Thyroid gland (tissue), 4 donors: Measurements from ENCODE around the gene CTSS. TPM values are rescaled to one million over a fixed set of nuclear protein-coding genes. Genes with fewer than 3 reads are reported as not detected.

Source experiments
- DNase-seq, 2 donors: peaks; one replicate each; pipeline ENCODE4 v3.0.0-alpha.2; 2019
- H3K27ac ChIP-seq, 3 donors: fragments of 200-600 bp; sonication (generic); 1 replicate in 2 of 3; 2 replicates in 1 of 3; pipeline ENCODE4 v1.5.1; 2016 to 2019; ENCODE audit warnings: mild to moderate bottlenecking in 1 of 3, moderate library complexity in 1 of 3
- H3K27me3 ChIP-seq: fragments of 200-600 bp; sonication (generic); one replicate; pipeline ENCODE4 v1.5.1; 2019
- H3K36me3 ChIP-seq, 2 donors: fragments of 200-600 bp; sonication (generic); one replicate each; pipeline ENCODE4 v1.5.1; 2016 to 2019
- H3K4me1 ChIP-seq, 2 donors: fragments of 200-600 bp; sonication (generic); one replicate each; pipeline ENCODE4 v1.5.1; 2017 to 2019
- H3K4me3 ChIP-seq, 3 donors: fragments of 200-600 bp; sonication (generic); replicated peaks in 1 of 3; 1 replicate in 2 of 3; 2 replicates in 1 of 3; pipeline ENCODE4 v1.5.1; 2016; ENCODE audit warnings: mild to moderate bottlenecking in 1 of 3
- H3K9me3 ChIP-seq: fragments of 200-600 bp; sonication (generic); one replicate; pipeline ENCODE4 v1.5.1; 2017
- POLR2A ChIP-seq, 2 donors: fragments of 450-650 bp; IDR thresholded peaks; one replicate each; pipeline ENCODE4 v1.6.1; 2017; ENCODE audit warnings: antibody characterized with exemption in 2 of 2, mild to moderate bottlenecking in 2 of 2, moderate library complexity in 1 of 2
- WGBS, 2 donors: methylation state at CpG; one replicate each; pipeline ENCODE4 v1.1.5; 2017; 5-methylcytosine and 5-hydroxymethylcytosine counted together
- intact Hi-C: fragments of 100-400 bp; cut with DNase I; formaldehyde crosslinking; loops from one replicate; pipeline ENCODE4 v1.15.1; 2023
- total RNA-seq, 4 donors: library from RNA; depleted of rRNA; stranded (reverse); fragments of >200 nt; gene quantifications; one replicate each; pipeline ENCODE4 v1.2.3, GENCODE V29; 2016
- TF ChIP-seq, protein P1 (sequence below), 6 experiments: fragments of 200-600 bp in 3 of 6; fragments of 450-650 bp in 3 of 6; sonication (generic) in 3 of 6; IDR thresholded peaks; one replicate each; pipeline ENCODE4 v1.5.1; 2016 to 2019; ENCODE audit warnings: antibody characterized with exemption in 6 of 6, mild to moderate bottlenecking in 2 of 6, inconsistent platforms in 1 of 6, moderate library complexity in 1 of 6

The CTSS gene
- total RNA-seq, 4 donors from 2014 or later, result 26.2 to 49.3 (median 33.1) TPM

DNA sequence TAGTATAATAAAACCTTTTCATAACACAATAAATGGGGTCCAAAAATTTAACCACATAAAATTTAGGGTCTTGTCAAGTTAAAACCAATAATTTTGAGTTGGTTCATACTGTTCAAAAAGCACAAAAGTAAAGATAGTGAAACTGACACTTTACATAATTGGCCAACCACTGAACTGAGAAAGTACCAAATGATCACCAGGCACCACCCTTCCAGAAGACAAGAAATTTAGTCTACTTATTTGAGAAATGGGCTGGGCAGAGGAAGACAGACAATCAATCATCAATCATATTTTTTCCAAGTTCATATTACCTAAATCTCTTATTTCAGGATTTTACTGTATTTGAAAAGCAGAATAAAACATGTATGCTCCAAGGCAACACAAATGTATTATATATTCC lies 62.2 kb downstream of the CTSS start:
- no peak for TF ChIP-seq POLR2A (IDR thresholded peaks at IDR 0.05)
- TF ChIP-seq, protein P1, sequence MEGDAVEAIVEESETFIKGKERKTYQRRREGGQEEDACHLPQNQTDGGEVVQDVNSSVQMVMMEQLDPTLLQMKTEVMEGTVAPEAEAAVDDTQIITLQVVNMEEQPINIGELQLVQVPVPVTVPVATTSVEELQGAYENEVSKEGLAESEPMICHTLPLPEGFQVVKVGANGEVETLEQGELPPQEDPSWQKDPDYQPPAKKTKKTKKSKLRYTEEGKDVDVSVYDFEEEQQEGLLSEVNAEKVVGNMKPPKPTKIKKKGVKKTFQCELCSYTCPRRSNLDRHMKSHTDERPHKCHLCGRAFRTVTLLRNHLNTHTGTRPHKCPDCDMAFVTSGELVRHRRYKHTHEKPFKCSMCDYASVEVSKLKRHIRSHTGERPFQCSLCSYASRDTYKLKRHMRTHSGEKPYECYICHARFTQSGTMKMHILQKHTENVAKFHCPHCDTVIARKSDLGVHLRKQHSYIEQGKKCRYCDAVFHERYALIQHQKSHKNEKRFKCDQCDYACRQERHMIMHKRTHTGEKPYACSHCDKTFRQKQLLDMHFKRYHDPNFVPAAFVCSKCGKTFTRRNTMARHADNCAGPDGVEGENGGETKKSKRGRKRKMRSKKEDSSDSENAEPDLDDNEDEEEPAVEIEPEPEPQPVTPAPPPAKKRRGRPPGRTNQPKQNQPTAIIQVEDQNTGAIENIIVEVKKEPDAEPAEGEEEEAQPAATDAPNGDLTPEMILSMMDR (IDR thresholded peaks at IDR 0.05), result no peak
- intact Hi-C loops, result no loop called here
- Histone ChIP-seq H3K36me3 (no peaks in the 10 kb centered on the region), H3K4me3 (no peak overlapping the region), H3K9me3 (no peaks in the 10 kb centered on the region), H3K4me1 (no peaks in the 10 kb centered on the region), H3K27ac (no peak overlapping the region), H3K27me3 (no peaks in the 10 kb centered on the region)
- no peak for DNase-seq

DNA sequence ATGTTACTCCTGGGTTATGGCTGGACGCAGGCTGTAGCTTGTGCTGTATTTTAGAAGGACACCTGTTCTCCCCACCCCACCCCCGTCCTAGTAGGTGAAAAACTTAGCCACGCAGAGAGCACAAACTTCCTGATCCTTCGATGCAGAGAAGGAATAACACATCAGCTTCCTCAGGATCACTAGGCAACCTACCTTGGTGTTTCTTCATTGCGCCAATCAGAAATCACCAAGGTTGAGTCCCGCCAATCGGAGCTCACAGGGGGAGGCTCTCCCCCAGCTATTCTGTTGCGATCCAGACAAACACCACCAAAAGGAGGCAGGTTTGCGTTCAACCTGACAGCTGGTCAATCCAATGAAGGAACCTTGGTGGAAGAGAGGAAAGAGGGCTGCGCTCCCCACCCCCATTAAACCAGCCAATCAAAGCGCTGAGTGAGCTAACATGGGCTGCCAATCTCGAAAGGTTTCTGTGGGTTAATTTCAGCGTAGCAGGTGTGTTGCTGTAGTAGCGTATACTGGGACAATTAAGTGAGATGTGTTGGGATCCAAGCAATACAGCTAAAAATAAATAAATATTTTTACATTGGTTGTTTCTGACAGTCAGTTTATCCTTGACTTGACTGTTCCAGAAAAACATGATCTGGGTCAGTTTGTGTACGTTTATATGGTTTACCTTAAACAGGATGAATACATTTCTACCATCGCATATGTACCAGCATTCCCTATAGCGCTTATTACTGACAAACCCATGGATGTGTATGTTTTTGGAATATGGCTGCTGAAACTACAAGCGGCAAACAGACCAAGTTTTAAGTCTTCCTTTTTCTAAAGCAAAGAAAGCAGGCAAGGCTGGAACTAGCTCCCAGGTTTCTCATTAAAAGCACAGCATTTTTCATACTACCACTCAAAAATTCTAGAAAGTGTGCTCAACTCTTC lies 68.3 kb downstream of the CTSS start, which contains the start of gene GOLPH3L:
Gene GOLPH3L (minus strand): TSS at position 160 of the 933 bp plus-strand sequence. CDS start 2,316 bp downstream, outside the sequence.
- TF ChIP-seq, protein P1 (IDR thresholded peaks at IDR 0.05), result peak in 2 of 6 experiments; percentile 12 to 28
- TF ChIP-seq POLR2A (IDR thresholded peaks at IDR 0.05), result peak in 1 of 2 donors; percentile 77
- 3 to 6% methylated on average over 17 to 18 of the region's 18 CpGs for WGBS, 2 donors
- intact Hi-C loops, result no loop called here

DNA sequence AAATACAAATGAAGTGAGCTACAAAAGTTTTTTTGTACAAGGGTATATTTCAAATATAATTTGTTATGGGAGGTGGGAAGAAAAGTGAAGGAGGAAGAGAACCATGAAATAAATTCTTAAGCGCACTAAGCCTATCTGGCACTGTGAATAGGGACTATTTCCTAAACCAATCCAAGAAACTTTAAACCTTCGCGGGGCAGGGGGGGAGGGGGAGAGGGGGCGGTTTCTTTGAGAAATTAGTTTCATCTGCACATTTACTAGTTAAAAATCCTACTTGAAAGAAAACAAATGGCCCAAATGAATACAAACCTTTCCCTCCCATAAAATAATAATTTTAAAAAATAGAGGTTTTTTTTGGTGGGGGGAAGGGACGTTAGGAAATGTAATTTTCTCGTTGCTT lies 69.0 kb downstream of the CTSS start:
- H3K4me3 ChIP-seq, result peak overlapping the region in 2 of 3 donors; percentile 48 to 92
- intact Hi-C loops, result no loop called here
- peaks cover 0 to 3% of the 10 kb centered on the region in 2 donors for H3K4me1 ChIP-seq
- TF ChIP-seq, protein P1 (IDR thresholded peaks at IDR 0.05), result no peak
- no peak for TF ChIP-seq POLR2A (IDR thresholded peaks at IDR 0.05)
- DNase-seq, result no peak
- H3K36me3 ChIP-seq, result peaks cover 0 to 14% of the 10 kb centered on the region in 2 donors
- WGBS, 2 donors, result 1 to 2% methylated on average over 6 of the region's 6 CpGs
- H3K9me3 ChIP-seq, result no peaks in the 10 kb centered on the region
- peak overlapping the region in 2 of 3 donors; percentile 44 to 65 for H3K27ac ChIP-seq
- no peaks in the 10 kb centered on the region for H3K27me3 ChIP-seq

More for the DNA sequence above, 68.3 kb downstream of the CTSS start, which contains the start of gene GOLPH3L:
- no peaks in the 10 kb centered on the region for H3K27me3 ChIP-seq
- H3K4me3 ChIP-seq, result peak within 1 kb of the TSS in 2 of 3 donors; percentile 48 to 92
- peak; percentile 96 to 97 for DNase-seq
- peaks cover 0 to 14% of the 10 kb centered on the region in 2 donors for H3K36me3 ChIP-seq
- no peaks in the 10 kb centered on the region for H3K9me3 ChIP-seq
- peak within 1 kb of the TSS in 2 of 3 donors; percentile 44 to 65 for H3K27ac ChIP-seq
- H3K4me1 ChIP-seq, result peaks cover 0 to 3% of the 10 kb centered on the region in 2 donors

DNA sequence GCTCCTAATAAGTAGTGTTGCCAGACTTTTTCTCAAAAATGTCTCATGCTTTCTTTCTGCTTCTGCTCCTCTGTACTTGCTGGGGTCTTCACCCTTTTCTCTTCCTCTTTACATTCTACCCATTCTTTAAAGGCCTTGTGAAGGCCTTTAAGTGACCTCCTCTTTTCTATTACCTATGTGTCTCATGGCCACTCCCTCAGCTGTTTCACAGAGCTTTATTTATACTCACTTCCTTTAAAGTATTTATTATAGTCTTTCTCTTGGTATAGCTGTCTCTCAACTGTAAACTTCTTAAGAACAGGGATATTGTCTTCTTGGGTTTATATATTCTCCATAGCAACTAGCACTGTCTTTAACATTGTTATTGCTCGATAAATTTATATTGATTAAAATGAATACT lies 69.4 kb downstream of the CTSS start:
- Histone ChIP-seq H3K27ac (peak overlapping the region in 1 of 3 donors; percentile 44), H3K4me1 (peaks cover 0 to 3% of the 10 kb centered on the region in 2 donors), H3K9me3 (no peaks in the 10 kb centered on the region), H3K27me3 (no peaks in the 10 kb centered on the region), H3K36me3 (peaks cover 0 to 14% of the 10 kb centered on the region in 2 donors), H3K4me3 (peak overlapping the region in 2 of 3 donors; percentile 33 to 48)
- WGBS, 2 donors, result 26 to 34% methylated on average over 1 of the region's 1 CpG
- DNase-seq, result no peak
- TF ChIP-seq, protein P1 (IDR thresholded peaks at IDR 0.05), result no peak
- no peak for TF ChIP-seq POLR2A (IDR thresholded peaks at IDR 0.05)
- intact Hi-C loops, result no loop called here

DNA sequence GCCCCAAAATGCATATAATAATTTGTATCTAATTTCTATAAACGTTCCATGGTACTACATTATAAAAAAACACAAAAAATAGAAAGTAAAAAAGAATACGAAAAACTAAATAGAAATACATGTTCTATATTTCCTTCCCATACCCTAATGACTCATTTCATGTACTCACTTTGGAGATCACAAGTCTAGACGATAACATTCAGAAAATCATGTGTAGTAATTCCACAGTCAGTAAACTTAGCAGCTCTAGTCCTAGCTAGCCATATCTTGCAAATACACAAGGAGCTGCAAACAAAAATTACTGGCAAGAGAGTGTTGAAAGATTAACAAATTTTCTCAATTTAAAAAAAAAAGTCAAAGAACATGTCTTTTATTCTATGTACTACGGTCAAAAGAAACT lies 70.0 kb downstream of the CTSS start:
- H3K4me1 ChIP-seq, result peaks cover 0 to 3% of the 10 kb centered on the region in 2 donors
- no peak for TF ChIP-seq POLR2A (IDR thresholded peaks at IDR 0.05)
- TF ChIP-seq, protein P1 (IDR thresholded peaks at IDR 0.05), result no peak
- no peak for DNase-seq
- intact Hi-C loops, result no loop called here
- no peaks in the 10 kb centered on the region for H3K9me3 ChIP-seq
- peaks cover 0 to 14% of the 10 kb centered on the region in 2 donors for H3K36me3 ChIP-seq
- 85 to 91% methylated on average over 4 of the region's 4 CpGs for WGBS, 2 donors
- no peak overlapping the region for H3K27ac ChIP-seq
- H3K27me3 ChIP-seq, result no peaks in the 10 kb centered on the region
- no peak overlapping the region for H3K4me3 ChIP-seq
